LNCAP (cell line): ENCODE measurements around the gene FAM241B.

Experiments used
- CTCF ChIP-seq: fragments of 450-650 bp; IDR thresholded peaks from 2 replicates; pipeline ENCODE4 v1.5.1; 2017; ENCODE audit warnings: mild to moderate bottlenecking

FAM241B gene

GRCh38 chr10:69612760-69613159, 17.3 kb upstream of the FAM241B start:
- no peak for TF ChIP-seq CTCF

- TF ChIP-seq CTCF = no peak
Measured at GRCh38 chr10:69614130-69614529, 15.9 kb upstream of the FAM241B start.

GRCh38 chr10:69616358-69616757, 13.7 kb upstream of the FAM241B start:
- TF ChIP-seq CTCF = no peak

GRCh38 chr10:69618746-69619145, 11.3 kb upstream of the FAM241B start:
- no peak for TF ChIP-seq CTCF

- TF ChIP-seq CTCF = no peak
Measured at GRCh38 chr10:69619626-69620025, 10.4 kb upstream of the FAM241B start.

- TF ChIP-seq CTCF = no peak
Measured at GRCh38 chr10:69620625-69621024, 9.4 kb upstream of the FAM241B start.

GRCh38 chr10:69624245-69624786, 5.7 kb upstream of the FAM241B start:
- no peak for TF ChIP-seq CTCF

GRCh38 chr10:69626826-69627225, 3.2 kb upstream of the FAM241B start:
- no peak for TF ChIP-seq CTCF
